HUES64 (cell line): ENCODE data around the gene LPAR1.

Experiments
- H3K27ac ChIP-seq: 2 replicates; pipeline ENCODE4 v1.7.0; 2013; ENCODE audit warnings: low read depth, low read length, inconsistent platforms
- H3K27me3 ChIP-seq: 2 replicates; pipeline ENCODE4 v1.6.1; 2013; ENCODE audit warnings: mild to moderate bottlenecking, low read length; ENCODE audit not compliant: insufficient read depth
- H3K36me3 ChIP-seq: 2 replicates; pipeline ENCODE4 v1.6.1; 2013; ENCODE audit warnings: mild to moderate bottlenecking, low read length; ENCODE audit not compliant: insufficient read depth
- H3K4me1 ChIP-seq: 2 replicates; pipeline ENCODE4 v1.6.1; 2013; ENCODE audit warnings: mild to moderate bottlenecking, low read length, moderate library complexity; ENCODE audit not compliant: insufficient read depth
- H3K4me3 ChIP-seq: 2 replicates; pipeline ENCODE4 v1.5.1; 2013; ENCODE audit warnings: mild to moderate bottlenecking, low read length, moderate library complexity
- H3K9ac ChIP-seq: 2 replicates; pipeline ENCODE4 v1.6.1; 2013; ENCODE audit warnings: mild to moderate bottlenecking, low read depth, low read length
- H3K9me3 ChIP-seq: 2 replicates; pipeline ENCODE4 v1.6.1; 2013; ENCODE audit warnings: low read depth, low read length; ENCODE audit not compliant: insufficient read depth
- WGBS: fragments of 150-250, 120-280 bp; methylation state at CpG from one replicate; pipeline ENCODE4 v1.1.7; 2013; ENCODE audit warnings: missing lambda C conversion rate; 5-methylcytosine and 5-hydroxymethylcytosine counted together

The LPAR1 gene

GRCh38 chr9:110895147-110895905 is 142.9 kb downstream of the LPAR1 start:
- H3K4me3 ChIP-seq = no peak overlapping the region
- 93% methylated on average over 7 of the region's 7 CpGs for WGBS

GRCh38 chr9:110894731-110895130 is 143.5 kb downstream of the LPAR1 start:
- Histone ChIP-seq H3K4me1 (no peaks in the 10 kb centered on the region), H3K9me3 (no peaks in the 10 kb centered on the region), H3K27ac (no peak overlapping the region), H3K9ac (no peak overlapping the region), H3K36me3 (no peaks in the 10 kb centered on the region), H3K27me3 (no peaks in the 10 kb centered on the region), H3K4me3 (no peak overlapping the region)
- 94% methylated on average over 4 of the region's 5 CpGs for WGBS

More at GRCh38 chr9:110895147-110895905, 142.9 kb downstream of the LPAR1 start:
- Histone ChIP-seq H3K9ac (no peak overlapping the region), H3K36me3 (no peaks in the 10 kb centered on the region), H3K27me3 (no peaks in the 10 kb centered on the region), H3K4me1 (no peaks in the 10 kb centered on the region), H3K9me3 (no peaks in the 10 kb centered on the region), H3K27ac (no peak overlapping the region)

GRCh38 chr9:110892689-110893088 is 145.6 kb downstream of the LPAR1 start:
- no peaks in the 10 kb centered on the region for H3K9me3 ChIP-seq
- H3K27me3 ChIP-seq = no peaks in the 10 kb centered on the region
- no peaks in the 10 kb centered on the region for H3K4me1 ChIP-seq
- no peak overlapping the region for H3K27ac ChIP-seq
- 100% methylated on average over 1 of the region's 1 CpG for WGBS
- no peak overlapping the region for H3K9ac ChIP-seq
- no peak overlapping the region for H3K4me3 ChIP-seq
- H3K36me3 ChIP-seq = no peaks in the 10 kb centered on the region

- H3K4me1 ChIP-seq = no peaks in the 10 kb centered on the region
- 96% methylated on average over 3 of the region's 3 CpGs for WGBS
- H3K9ac ChIP-seq = no peak overlapping the region
- no peak overlapping the region for H3K4me3 ChIP-seq
- H3K9me3 ChIP-seq = no peaks in the 10 kb centered on the region
- H3K27me3 ChIP-seq = no peaks in the 10 kb centered on the region
- H3K27ac ChIP-seq = no peak overlapping the region
- H3K36me3 ChIP-seq = no peaks in the 10 kb centered on the region
These were observed 146.5 kb downstream of the LPAR1 start for GRCh38 chr9:110891760-110892159.

- H3K27ac ChIP-seq = no peak overlapping the region
- no peak overlapping the region for H3K4me3 ChIP-seq
- H3K27me3 ChIP-seq = no peaks in the 10 kb centered on the region
- H3K36me3 ChIP-seq = no peaks in the 10 kb centered on the region
- no peak overlapping the region for H3K9ac ChIP-seq
- no peaks in the 10 kb centered on the region for H3K4me1 ChIP-seq
- no peaks in the 10 kb centered on the region for H3K9me3 ChIP-seq
These were observed 147.9 kb downstream of the LPAR1 start for GRCh38 chr9:110890416-110890815.

GRCh38 chr9:110887276-110887675 is 151.0 kb downstream of the LPAR1 start:
- H3K27ac ChIP-seq = no peak overlapping the region
- no peaks in the 10 kb centered on the region for H3K9me3 ChIP-seq
- no peak overlapping the region for H3K9ac ChIP-seq
- H3K36me3 ChIP-seq = no peaks in the 10 kb centered on the region
- H3K4me1 ChIP-seq = no peaks in the 10 kb centered on the region
- no CpG with 5 or more reads among the region's 3 CpGs for WGBS
- no peaks in the 10 kb centered on the region for H3K27me3 ChIP-seq
- no peak overlapping the region for H3K4me3 ChIP-seq

- Histone ChIP-seq H3K4me3 (no peak overlapping the region), H3K4me1 (no peaks in the 10 kb centered on the region), H3K9me3 (no peaks in the 10 kb centered on the region), H3K36me3 (no peaks in the 10 kb centered on the region), H3K27me3 (no peaks in the 10 kb centered on the region), H3K27ac (no peak overlapping the region), H3K9ac (no peak overlapping the region)
- WGBS = no CpG with 5 or more reads among the region's 1 CpG
These were observed 151.4 kb downstream of the LPAR1 start for GRCh38 chr9:110886832-110887231.

GRCh38 chr9:110880189-110880588 is 158.1 kb downstream of the LPAR1 start:
- H3K27ac ChIP-seq = no peak overlapping the region
- no peak overlapping the region for H3K9ac ChIP-seq
- no peaks in the 10 kb centered on the region for H3K27me3 ChIP-seq
- no peaks in the 10 kb centered on the region for H3K36me3 ChIP-seq
- 88% methylated on average over 3 of the region's 3 CpGs for WGBS
- H3K9me3 ChIP-seq = no peaks in the 10 kb centered on the region
- no peak overlapping the region for H3K4me3 ChIP-seq
- H3K4me1 ChIP-seq = peaks cover 9% of the 10 kb centered on the region; the same call in 1 of the 2 replicates

- H3K9me3 ChIP-seq = no peaks in the 10 kb centered on the region
- no peak overlapping the region for H3K9ac ChIP-seq
- H3K27me3 ChIP-seq = no peaks in the 10 kb centered on the region
- peaks cover 9% of the 10 kb centered on the region; the same call in 1 of the 2 replicates for H3K4me1 ChIP-seq
- no peak overlapping the region for H3K4me3 ChIP-seq
- no peaks in the 10 kb centered on the region for H3K36me3 ChIP-seq
- no peak overlapping the region for H3K27ac ChIP-seq
These were observed 160.9 kb downstream of the LPAR1 start for GRCh38 chr9:110877374-110877773.

- Histone ChIP-seq H3K9ac (no peak overlapping the region), H3K4me3 (no peak overlapping the region), H3K9me3 (no peaks in the 10 kb centered on the region), H3K36me3 (no peaks in the 10 kb centered on the region), H3K4me1 (peaks cover 9% of the 10 kb centered on the region; the same call in 1 of the 2 replicates), H3K27ac (no peak overlapping the region), H3K27me3 (no peaks in the 10 kb centered on the region)
- WGBS = 96% methylated on average over 3 of the region's 3 CpGs
These were observed 161.3 kb downstream of the LPAR1 start for GRCh38 chr9:110876929-110877328.

- H3K27ac ChIP-seq = no peak overlapping the region
- H3K36me3 ChIP-seq = no peaks in the 10 kb centered on the region
- H3K4me1 ChIP-seq = peaks cover 4% of the 10 kb centered on the region; the same call in 1 of the 2 replicates
- no peak overlapping the region for H3K4me3 ChIP-seq
- no peaks in the 10 kb centered on the region for H3K9me3 ChIP-seq
- H3K9ac ChIP-seq = no peak overlapping the region
- 90% methylated on average over 12 of the region's 14 CpGs for WGBS
- no peaks in the 10 kb centered on the region for H3K27me3 ChIP-seq
These were observed 163.2 kb downstream of the LPAR1 start for GRCh38 chr9:110874963-110875674.
